HG03575 (cell line): ENCODE results near the gene TNS1.
"Not testable (repeated sequence)": the region's sequence is repeated elsewhere in the genome, so short reads cannot be mapped to it uniquely, and the experiment has no call there.

Experiments used
- ATAC-seq: cut with Tn5 transposase; IDR thresholded peaks from one replicate; pipeline ENCODE4 v1.9.1; 2021; ENCODE audit not compliant: unreplicated experiment, insufficient number of reproducible peaks, low FRiP score; ENCODE audit errors: extremely low read depth

Gene TNS1

GRCh38 chr2:218018842-218019125 is 16.0 kb upstream of the TNS1 start:
- ATAC-seq: not testable (repeated sequence)

- ATAC-seq: no peak
Observed at GRCh38 chr2:218017211-218018053, 14.6 kb upstream of the TNS1 start.

- no peak for ATAC-seq
Observed at GRCh38 chr2:218016810-218017209, 14.0 kb upstream of the TNS1 start.

GRCh38 chr2:218015586-218016521 is 13.1 kb upstream of the TNS1 start:
- no peak for ATAC-seq

GRCh38 chr2:218014706-218015585 is 12.2 kb upstream of the TNS1 start:
- no peak for ATAC-seq

- no peak for ATAC-seq
Observed at GRCh38 chr2:218013289-218013688, 10.5 kb upstream of the TNS1 start.

GRCh38 chr2:218012284-218012683 is 9.5 kb upstream of the TNS1 start:
- ATAC-seq: no peak

GRCh38 chr2:218011653-218012040 is 8.9 kb upstream of the TNS1 start:
- no peak for ATAC-seq

GRCh38 chr2:218010984-218011652 is 8.3 kb upstream of the TNS1 start:
- ATAC-seq: no peak

- no peak for ATAC-seq
Observed at GRCh38 chr2:218010140-218010983, 7.6 kb upstream of the TNS1 start.

GRCh38 chr2:218009765-218010139 is 7.0 kb upstream of the TNS1 start:
- ATAC-seq: no peak

GRCh38 chr2:218009231-218009630 is 6.4 kb upstream of the TNS1 start:
- no peak for ATAC-seq

GRCh38 chr2:218008060-218009040 is 5.6 kb upstream of the TNS1 start:
- ATAC-seq: no peak

GRCh38 chr2:218006741-218007140 is 3.9 kb upstream of the TNS1 start:
- no peak for ATAC-seq

- ATAC-seq: no peak
Observed at GRCh38 chr2:218005486-218005885, 2.7 kb upstream of the TNS1 start.

GRCh38 chr2:218005028-218005427 is 2.2 kb upstream of the TNS1 start:
- ATAC-seq: no peak

GRCh38 chr2:218003981-218004419 is 1.2 kb upstream of the TNS1 start:
- no peak for ATAC-seq
